ENCODE results near the gene RBFOX2.

RBFOX2 gene

GRCh38 chr22:35893698-35894097 is 134.9 kb downstream of the RBFOX2 start:
- no peak for TF ChIP-seq CTCF (IDR thresholded peaks at IDR 0.05; ENCODE audit: insufficient read depth, missing control alignments)
- FAIRE-seq, result no peak

GRCh38 chr22:35892192-35892591 is 136.4 kb downstream of the RBFOX2 start:
- DNase-seq (ENCODE audit: insufficient read length, low spot score), result no peak
- no peak for FAIRE-seq
- TF ChIP-seq CTCF (IDR thresholded peaks at IDR 0.05; ENCODE audit: insufficient read depth, missing control alignments), result no peak

More at GRCh38 chr22:35893698-35894097, 134.9 kb downstream of the RBFOX2 start:
- DNase-seq (ENCODE audit: insufficient read length, low spot score), result no peak

GRCh38 chr22:35891442-35891841 is 137.2 kb downstream of the RBFOX2 start:
- FAIRE-seq, result no peak
- no peak for TF ChIP-seq CTCF (IDR thresholded peaks at IDR 0.05; ENCODE audit: insufficient read depth, missing control alignments)
- DNase-seq (ENCODE audit: insufficient read length, low spot score), result no peak

GRCh38 chr22:35889071-35889470 is 139.6 kb downstream of the RBFOX2 start:
- no peak for FAIRE-seq
- TF ChIP-seq CTCF (IDR thresholded peaks at IDR 0.05; ENCODE audit: insufficient read depth, missing control alignments), result no peak
- no peak for DNase-seq (ENCODE audit: insufficient read length, low spot score)

- DNase-seq (ENCODE audit: insufficient read length, low spot score), result no peak
- FAIRE-seq, result no peak
- no peak for TF ChIP-seq CTCF (IDR thresholded peaks at IDR 0.05; ENCODE audit: insufficient read depth, missing control alignments)
These were observed 140.3 kb downstream of the RBFOX2 start for GRCh38 chr22:35888181-35888870.

GRCh38 chr22:35887296-35887875 is 141.2 kb downstream of the RBFOX2 start:
- DNase-seq (ENCODE audit: insufficient read length, low spot score) (no peak), FAIRE-seq (no peak)
- no peak for TF ChIP-seq CTCF (IDR thresholded peaks at IDR 0.05; ENCODE audit: insufficient read depth, missing control alignments)

- no peak for FAIRE-seq
- TF ChIP-seq CTCF (IDR thresholded peaks at IDR 0.05; ENCODE audit: insufficient read depth, missing control alignments), result no peak
These were observed 142.3 kb downstream of the RBFOX2 start for GRCh38 chr22:35886309-35886708.

More at GRCh38 chr22:35886309-35886708, 142.3 kb downstream of the RBFOX2 start:
- no peak for DNase-seq (ENCODE audit: insufficient read length, low spot score)

Data from D721Med (cell line).